Adrenal gland (tissue), 5 donors: ENCODE results near the gene PATE1.

ENCODE experiments used
- CTCF ChIP-seq, 6 experiments: fragments of 450-650 bp in 4 of 6; fragments of 200-600 bp in 2 of 6; sonication (generic) in 1 of 6; IDR thresholded peaks; 1 replicate in 5 of 6; 2 replicates in 1 of 6; pipeline versions ENCODE4 v1.5.1 to v1.8.0; 2016 to 2021; ENCODE audit warnings: antibody characterized with exemption in 6 of 6, mild to moderate bottlenecking in 2 of 6, moderate library complexity in 1 of 6
- POLR2A ChIP-seq, 2 donors: fragments of 450-650 bp; IDR thresholded peaks; one replicate each; pipeline ENCODE4 v1.6.1; 2017; ENCODE audit warnings: antibody characterized with exemption in 2 of 2, mild to moderate bottlenecking in 2 of 2, moderate library complexity in 1 of 2
- donor health status: DM: no; HTN: no; CAD: no.

- no peak for TF ChIP-seq CTCF (IDR thresholded peaks at IDR 0.05)
- no peak for TF ChIP-seq POLR2A (IDR thresholded peaks at IDR 0.05)
These were observed 38.6 kb downstream of the PATE1 start for GRCh38 chr11:125784678-125785077.
